GM19467 (cell line): ENCODE data around the gene SLC25A41.
"Not testable (repeated sequence)": the region's sequence is repeated elsewhere in the genome, so short reads cannot be mapped to it uniquely, and the experiment has no call there.

Experiments used
- ATAC-seq: cut with Tn5 transposase; IDR thresholded peaks from one replicate; pipeline ENCODE4 v1.9.1; 2021; ENCODE audit warnings: mild to moderate bottlenecking, moderate library complexity; ENCODE audit not compliant: unreplicated experiment

Gene SLC25A41

DNA sequence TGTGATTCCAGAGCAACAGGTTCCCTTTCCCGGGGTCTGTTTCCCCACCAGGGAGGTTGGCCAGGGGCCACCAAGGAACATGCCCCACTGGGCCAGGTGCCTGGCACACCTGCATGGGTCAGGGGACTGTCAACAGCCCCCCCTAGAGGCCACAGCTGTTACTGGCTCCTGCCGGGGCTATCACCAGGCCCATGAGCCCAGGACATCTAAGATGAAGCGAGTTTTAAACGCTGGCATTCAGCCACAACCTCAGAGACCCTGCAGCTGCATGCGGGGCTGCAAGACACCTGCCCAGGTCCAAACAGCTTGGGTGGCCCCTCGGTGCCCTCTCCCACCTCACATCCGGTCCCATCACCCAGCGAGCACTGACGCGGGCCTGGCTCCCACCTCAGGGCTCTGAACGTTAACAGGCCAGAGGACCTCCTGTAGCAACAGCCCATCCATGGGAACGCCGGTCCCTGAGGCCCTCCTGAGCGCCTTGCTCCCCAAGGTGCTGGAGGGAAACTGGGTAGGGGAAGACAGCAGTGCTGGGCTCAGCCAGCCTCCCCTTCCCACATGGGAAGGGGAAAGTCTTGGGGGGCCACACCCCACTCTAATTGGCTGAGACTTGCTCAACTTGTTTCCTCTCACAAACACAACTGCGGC, 21.0 kb downstream of the SLC25A41 start:
- ATAC-seq = no peak

GRCh38 chr19:6412061-6412446, 21.5 kb downstream of the SLC25A41 start:
- no peak for ATAC-seq

DNA sequence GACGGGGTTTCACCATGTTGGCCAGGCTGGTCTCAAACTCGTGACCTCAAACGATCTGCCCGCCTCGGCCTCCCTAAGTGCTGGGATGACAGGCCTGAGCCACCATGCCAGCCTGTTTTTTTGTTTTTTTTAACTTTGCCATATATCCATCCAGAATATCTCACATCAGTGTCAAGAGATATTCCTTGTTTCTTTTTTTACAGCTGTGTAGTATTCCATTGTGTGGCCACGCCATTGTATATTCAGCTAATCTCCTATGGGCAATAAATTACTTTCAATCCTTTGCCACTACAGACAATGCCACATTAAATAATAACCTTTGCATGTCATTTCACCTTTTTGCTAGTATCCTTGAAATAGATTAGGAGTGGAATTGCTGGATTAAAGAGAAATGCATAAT, 24.2 kb downstream of the SLC25A41 start:
- no peak for ATAC-seq

DNA sequence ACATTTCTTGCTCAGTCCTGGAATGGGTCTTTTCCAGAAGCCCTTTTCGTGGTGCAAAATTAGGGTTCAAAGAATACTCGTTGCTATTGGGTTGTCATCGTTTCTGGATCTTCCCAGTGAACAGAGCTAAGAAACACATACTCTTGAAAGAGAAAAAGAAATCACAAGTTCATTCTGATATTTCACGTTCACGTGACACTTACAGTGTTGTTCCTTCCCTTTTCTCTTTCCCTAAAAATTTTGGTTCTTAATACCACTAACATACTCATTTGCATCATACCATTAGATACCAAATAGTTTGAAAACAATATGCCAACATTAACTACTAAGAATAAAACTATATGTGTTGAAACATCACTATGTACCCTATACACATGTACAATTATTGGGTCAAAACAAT, 27.2 kb downstream of the SLC25A41 start:
- no peak for ATAC-seq

GRCh38 chr19:6402837-6403608, 30.5 kb downstream of the SLC25A41 start:
- ATAC-seq = no peak

- ATAC-seq = no peak
These were observed 31.5 kb downstream of the SLC25A41 start for GRCh38 chr19:6402058-6402457.

DNA sequence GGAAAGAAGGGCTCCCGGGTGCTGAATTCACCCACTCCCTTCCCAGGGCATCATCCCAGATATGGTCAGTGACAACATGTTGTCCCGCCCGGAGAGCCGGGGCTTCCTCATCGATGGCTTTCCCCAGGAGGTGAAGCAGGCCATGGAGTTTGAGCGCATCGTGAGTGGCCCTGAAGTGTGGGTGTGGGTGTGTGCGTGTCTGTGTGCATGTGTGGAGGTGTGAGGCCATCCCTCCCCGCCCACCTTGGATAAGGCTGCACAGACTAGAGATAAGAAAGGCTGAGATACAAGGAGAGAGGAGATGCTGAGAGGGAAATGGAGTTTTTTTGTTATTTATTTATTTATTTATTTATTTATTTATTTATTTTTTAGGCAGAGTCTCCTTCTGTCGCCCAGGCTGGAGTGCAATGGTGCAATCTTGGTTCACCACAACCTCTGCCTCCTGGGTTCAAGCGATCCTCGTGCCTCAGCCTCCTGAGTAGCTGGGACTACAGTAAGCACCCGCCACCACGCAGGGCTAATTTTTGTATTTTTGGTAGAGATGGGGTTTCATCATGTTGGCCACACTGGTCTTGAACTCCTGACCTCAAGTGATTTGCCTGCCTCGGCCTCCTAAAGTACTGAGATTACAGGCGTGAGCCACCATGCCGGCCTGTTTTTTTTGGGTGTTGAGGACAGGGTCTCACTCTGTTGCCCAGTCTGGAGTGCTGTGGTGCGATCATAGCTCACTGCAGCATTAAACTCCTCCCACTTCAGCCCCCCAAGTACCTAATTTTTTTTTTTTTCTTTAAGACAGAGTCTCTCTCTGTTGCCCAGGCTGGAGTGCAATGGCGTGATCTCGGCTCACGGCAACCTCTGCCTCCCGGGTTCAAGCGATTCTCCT, 33.3 kb downstream of the SLC25A41 start:
- not testable (repeated sequence) for ATAC-seq

- no peak for ATAC-seq
These were observed 37.3 kb downstream of the SLC25A41 start for GRCh38 chr19:6396305-6396704.

DNA sequence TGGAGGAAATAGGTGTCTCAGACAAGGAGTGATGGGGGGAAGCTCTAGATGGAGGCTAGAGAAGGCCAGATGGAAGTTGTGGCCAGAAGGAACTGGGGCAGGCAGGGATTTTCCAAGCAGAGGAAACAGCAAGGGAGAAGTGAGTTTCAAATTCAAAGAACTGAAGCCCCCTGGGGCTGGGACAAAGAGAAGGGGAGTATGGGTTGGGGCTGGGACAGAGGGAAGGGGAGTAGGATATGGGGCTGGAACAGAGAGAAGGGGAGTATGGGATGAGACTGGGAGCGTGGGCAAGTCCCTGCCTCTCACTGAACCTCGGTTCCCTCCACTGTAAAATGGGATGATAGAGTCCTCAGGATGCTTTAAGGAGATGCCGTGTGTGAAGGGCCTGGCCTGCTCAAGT, 38.7 kb downstream of the SLC25A41 start:
- no peak for ATAC-seq

DNA sequence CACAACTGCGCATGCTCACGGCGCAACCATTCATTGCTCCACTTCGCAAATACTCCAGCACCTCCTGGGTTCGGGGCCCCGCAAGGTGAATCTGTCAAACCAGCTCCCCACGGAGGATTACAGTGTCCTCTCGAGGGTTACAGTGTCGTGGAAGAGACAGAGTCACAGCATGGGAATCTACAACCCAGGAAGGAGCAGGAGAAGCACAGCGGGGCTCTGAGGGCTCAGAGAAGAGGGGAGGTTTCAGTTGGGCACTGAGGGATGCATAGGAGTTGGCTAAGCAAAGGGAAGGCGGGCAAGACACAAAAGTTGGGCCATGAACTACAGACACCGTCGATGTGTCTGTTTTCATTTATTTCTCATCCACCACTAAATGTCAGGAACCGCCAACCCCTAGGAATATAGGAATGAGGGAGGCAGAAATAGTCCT, 39.6 kb downstream of the SLC25A41 start:
- ATAC-seq = no peak

DNA sequence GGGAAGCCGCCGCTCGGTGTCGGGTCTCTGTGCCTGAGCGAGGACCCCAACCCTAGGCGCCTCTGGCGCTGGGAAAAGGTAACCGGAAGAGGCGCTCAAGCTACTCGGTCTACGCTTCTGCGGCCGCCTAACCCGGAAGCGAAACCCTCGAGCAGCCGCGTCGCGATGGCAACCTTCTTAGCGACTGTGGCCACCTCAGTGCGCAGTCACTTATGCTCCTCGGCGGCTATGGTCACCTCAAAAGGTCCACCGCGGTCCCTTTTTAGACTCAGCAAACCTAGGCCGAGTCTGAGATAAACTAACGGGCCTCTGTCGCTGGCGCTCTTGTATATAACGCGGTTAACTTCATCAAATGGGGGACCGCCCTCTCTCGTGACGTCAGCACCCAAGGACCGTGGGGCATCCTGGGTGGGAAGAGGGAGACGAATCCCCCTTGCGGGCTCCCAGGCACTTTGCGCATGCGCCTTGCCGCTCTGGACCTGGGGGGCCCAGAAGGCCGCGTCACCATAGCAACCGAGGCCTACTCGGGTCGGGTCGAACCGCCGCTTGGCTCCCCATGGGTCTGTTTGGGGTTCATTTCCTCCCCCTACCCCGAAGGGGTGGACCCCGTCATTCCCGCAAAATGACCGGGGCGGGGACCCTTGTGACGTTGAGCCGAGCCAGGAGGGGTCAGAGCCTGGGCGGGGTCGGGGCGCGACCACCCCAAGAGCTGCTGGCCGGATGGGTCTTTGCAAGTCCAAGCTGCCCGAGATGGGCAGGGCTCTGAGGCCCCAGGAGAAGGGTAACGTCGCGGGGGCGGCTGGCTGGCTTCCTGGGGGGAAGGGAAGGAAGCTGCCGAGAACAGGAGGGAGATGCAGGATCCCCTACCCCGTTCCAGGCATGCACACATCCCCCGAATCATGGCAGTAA, 40.2 kb downstream of the SLC25A41 start, which contains the start of gene GTF2F1:
Gene GTF2F1, minus strand, starts transcription at position 91 of the 909 bp plus-strand sequence. CDS start 169 bp downstream, outside the sequence.
- peak; percentile 69 for ATAC-seq

GRCh38 chr19:6392221-6393073, 41.1 kb downstream of the SLC25A41 start:
- ATAC-seq = no peak

DNA sequence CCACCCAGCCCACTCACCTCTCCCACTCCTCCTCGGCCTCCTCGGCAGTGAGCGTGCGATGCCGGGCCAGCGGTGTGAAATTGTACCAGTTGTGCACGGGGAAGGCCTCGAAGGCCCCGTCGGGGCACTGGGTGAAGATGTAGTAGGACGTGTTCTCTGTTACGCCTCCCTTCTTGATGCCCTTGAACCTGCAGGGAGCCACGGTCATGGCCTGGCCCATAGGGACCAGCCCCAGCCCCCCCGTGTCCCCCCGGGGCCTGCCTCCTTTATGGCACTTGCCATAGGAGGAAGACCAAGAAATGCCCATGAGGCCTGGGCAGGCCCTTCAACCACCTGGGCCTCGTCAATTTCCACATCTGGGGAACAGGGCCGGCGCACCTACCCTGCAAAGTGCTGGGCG, 46.2 kb downstream of the SLC25A41 start:
- no peak for ATAC-seq

- ATAC-seq = no peak
These were observed 49.2 kb downstream of the SLC25A41 start for GRCh38 chr19:6384381-6384780.

DNA sequence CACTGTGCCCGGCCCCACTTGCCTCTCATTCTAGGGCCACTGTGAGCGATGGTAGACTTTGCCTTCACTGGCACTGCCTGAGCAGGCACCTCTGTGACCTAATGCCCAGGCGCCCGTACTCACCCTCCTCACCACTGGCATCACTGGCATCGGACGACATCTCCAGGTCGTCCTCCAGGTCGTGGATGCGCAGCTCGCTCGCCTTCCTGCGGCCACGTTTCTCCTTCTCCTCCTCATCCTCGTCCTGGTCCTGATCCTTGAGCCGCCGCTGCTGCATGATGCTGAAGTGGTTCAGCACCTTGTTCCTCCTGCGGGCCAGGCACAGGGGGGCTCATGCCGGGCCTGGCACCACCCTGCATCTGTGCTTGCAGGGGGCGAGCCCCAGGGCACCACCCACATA, 50.4 kb downstream of the SLC25A41 start:
- no peak for ATAC-seq

DNA sequence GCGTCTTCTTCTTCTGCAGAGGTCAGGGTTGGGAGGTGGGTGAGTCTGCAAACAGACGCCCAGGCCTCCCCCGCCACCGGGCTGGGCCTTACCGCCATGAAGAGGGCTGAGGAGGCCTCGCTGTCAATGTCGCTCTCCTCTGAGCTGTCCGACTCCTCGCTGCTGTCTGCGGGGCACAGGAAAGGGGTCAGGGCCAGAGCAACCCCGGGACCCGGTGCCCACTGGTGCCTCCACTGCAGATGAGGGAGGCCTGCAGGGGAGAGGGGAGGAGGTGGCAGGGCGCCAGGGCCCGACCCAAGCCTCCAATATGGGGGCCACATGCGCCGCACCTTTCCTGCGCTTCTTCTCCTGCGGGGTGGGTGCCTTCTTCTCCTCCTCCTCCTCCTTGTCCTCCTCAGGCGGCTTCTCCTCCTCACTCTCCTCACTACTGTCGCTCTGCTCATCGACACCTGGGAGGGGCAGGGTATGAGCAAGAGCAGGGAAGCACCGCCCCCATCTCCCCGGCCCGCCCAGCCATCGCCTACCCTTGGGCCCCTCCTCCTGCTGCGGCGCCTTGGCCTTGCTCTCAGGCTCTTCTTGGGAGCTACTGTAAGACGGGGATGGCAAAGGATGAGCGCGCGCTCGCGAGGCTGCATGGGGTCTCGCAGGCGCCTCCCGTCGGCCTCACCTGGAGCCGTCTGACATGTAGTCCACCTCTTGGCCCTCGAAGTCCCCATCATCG, 52.4 kb downstream of the SLC25A41 start:
- ATAC-seq = no peak

DNA sequence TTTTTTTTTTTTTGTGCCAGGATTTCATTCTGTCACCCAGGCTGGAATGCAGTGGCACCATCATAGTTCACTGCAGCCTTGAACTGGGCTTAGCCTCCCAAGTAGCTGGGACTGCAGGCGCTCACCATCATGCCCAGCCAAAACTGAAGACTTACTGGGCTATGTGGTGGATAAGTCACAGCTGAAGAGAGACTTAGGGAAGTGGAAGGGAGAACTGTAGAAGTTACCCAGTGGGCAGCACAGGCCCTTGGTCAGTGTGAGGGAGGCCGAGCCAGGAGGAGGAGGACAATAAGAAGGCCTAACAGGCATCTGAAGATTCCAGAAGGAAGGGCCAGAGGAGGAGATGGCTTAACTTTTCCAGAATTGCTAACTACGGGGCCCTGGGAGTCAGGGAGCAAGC, 53.8 kb downstream of the SLC25A41 start:
- no peak for ATAC-seq

DNA sequence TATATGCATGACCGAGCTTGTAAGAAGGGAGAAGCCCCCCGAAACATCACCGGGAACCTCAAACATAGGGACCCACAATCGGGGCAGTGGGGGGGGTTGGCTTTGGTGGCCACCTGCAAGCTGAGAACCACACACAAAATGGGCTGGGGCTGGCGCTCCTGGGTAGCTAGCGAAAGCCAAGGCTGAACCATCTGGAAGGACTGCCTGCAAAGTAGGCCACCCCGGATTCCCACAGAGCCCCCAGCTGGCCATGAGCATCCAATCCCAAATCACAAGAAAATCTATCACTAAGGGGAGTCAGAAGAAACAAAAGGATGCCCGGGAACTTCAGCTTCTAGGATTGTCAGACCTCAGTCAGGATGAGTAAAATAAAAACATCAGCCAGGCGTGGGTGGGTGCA, 55.1 kb downstream of the SLC25A41 start:
- no peak for ATAC-seq

- ATAC-seq = no peak
These were observed 55.5 kb downstream of the SLC25A41 start for GRCh38 chr19:6378041-6378440.
